Ovary (tissue), 3 donors: ENCODE measurements around the gene CORO1C.

ENCODE experiments used
- EP300 ChIP-seq: sonication (generic); formaldehyde crosslinking; IDR thresholded peaks from one replicate; pipeline ENCODE4 v1.6.1; 2017; ENCODE audit warnings: antibody characterized with exemption
- POLR2A ChIP-seq: fragments of 450-650 bp; IDR thresholded peaks from one replicate; pipeline ENCODE4 v1.6.1; 2017; ENCODE audit warnings: antibody characterized with exemption, mild to moderate bottlenecking, moderate library complexity
- TF ChIP-seq, protein P1 (sequence below), 3 donors: fragments of 450-650 bp in 2 of 3; fragments of 200-600 bp in 1 of 3; IDR thresholded peaks; one replicate each; pipeline versions ENCODE4 v1.5.1 to v1.8.0; 2016 to 2022; ENCODE audit warnings: antibody characterized with exemption in 3 of 3, mild to moderate bottlenecking in 1 of 3
- donor health status: DM: no; HTN: no; CAD: no.

DNA sequence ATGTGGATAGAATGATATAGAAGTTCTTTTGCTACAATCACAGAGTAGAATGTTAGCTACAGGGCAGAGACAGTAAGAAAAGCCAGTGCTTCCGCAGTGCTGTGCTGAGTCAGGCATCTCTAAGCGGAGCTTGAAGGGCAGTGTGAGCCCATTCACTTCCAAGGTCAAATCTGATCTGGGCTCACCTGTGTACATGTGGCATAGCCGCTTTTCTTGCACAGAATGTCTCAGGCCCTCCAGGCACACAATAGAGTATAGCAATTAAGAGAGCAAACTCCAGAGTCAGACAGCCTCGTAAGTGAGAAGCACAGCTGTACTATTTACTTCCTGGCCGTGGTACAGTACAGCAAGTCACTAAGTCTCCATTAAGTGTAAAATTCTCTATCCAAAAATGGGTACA lies 26.8 kb downstream of the CORO1C start:
- TF ChIP-seq POLR2A (no peak), EP300 (no peak)
- TF ChIP-seq, protein P1, sequence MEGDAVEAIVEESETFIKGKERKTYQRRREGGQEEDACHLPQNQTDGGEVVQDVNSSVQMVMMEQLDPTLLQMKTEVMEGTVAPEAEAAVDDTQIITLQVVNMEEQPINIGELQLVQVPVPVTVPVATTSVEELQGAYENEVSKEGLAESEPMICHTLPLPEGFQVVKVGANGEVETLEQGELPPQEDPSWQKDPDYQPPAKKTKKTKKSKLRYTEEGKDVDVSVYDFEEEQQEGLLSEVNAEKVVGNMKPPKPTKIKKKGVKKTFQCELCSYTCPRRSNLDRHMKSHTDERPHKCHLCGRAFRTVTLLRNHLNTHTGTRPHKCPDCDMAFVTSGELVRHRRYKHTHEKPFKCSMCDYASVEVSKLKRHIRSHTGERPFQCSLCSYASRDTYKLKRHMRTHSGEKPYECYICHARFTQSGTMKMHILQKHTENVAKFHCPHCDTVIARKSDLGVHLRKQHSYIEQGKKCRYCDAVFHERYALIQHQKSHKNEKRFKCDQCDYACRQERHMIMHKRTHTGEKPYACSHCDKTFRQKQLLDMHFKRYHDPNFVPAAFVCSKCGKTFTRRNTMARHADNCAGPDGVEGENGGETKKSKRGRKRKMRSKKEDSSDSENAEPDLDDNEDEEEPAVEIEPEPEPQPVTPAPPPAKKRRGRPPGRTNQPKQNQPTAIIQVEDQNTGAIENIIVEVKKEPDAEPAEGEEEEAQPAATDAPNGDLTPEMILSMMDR (IDR thresholded peaks at IDR 0.05), result no peak
